Measurements from ENCODE around the gene SAG. TPM values are rescaled to one million over a fixed set of nuclear protein-coding genes. Genes with fewer than 3 reads are reported as not detected.
"Not testable (repeated sequence)": the region's sequence is repeated elsewhere in the genome, so short reads cannot be mapped to it uniquely, and the experiment has no call there.

Gene SAG
- total and polyA plus RNA-seq, 2 experiments from 2014 or later: 0.47 TPM; not detected in 1

- no peaks in the 10 kb centered on the region for H3K4me1 ChIP-seq (ENCODE audit: insufficient read depth)
- no peak overlapping the region for H3K4me2 ChIP-seq
- no peaks in the 10 kb centered on the region for H3K27me3 ChIP-seq
- no peaks in the 10 kb centered on the region for H3K9me2 ChIP-seq (replicated peaks; ENCODE audit: insufficient read depth)
- no peaks in the 10 kb centered on the region for H3K79me2 ChIP-seq
- H3K9me3 ChIP-seq (ENCODE audit: low read depth): no peaks in the 10 kb centered on the region
- no peak overlapping the region for H3K4me3 ChIP-seq
- no peaks in the 10 kb centered on the region for H4K20me1 ChIP-seq (ENCODE audit: insufficient read depth, poor library complexity, severe bottlenecking)
- TF ChIP-seq CTCF (IDR thresholded peaks at IDR 0.05; ENCODE audit: poor library complexity): no peak
- DNase-seq (ENCODE audit: low spot score): no peak
- H3K36me3 ChIP-seq (replicated peaks; ENCODE audit: insufficient read depth, low read depth): no peaks in the 10 kb centered on the region
- no peak overlapping the region for H3K27ac ChIP-seq
- H2AFZ ChIP-seq: no peak overlapping the region
- WGBS (ENCODE audit: low lambda C conversion rate, missing lambda C conversion rate): 93% methylated on average over 15 of the region's 15 CpGs
Observed at GRCh38 chr2:233331536-233331935, 23.9 kb downstream of the SAG start.

- Histone ChIP-seq H3K4me2 (no peak overlapping the region), H3K4me3 (no peak overlapping the region), H3K4me1 (ENCODE audit: insufficient read depth) (no peaks in the 10 kb centered on the region), H3K27ac (no peak overlapping the region), H2AFZ (no peak overlapping the region), H3K79me2 (no peaks in the 10 kb centered on the region), H3K9me3 (ENCODE audit: low read depth) (no peaks in the 10 kb centered on the region), H3K9me2 (replicated peaks; ENCODE audit: insufficient read depth) (no peaks in the 10 kb centered on the region), H3K36me3 (replicated peaks; ENCODE audit: insufficient read depth, low read depth) (no peaks in the 10 kb centered on the region), H3K27me3 (no peaks in the 10 kb centered on the region), H4K20me1 (ENCODE audit: insufficient read depth, poor library complexity, severe bottlenecking) (no peaks in the 10 kb centered on the region)
- DNase-seq (ENCODE audit: low spot score): no peak
- 95% methylated on average over 4 of the region's 4 CpGs for WGBS (ENCODE audit: low lambda C conversion rate, missing lambda C conversion rate)
- TF ChIP-seq CTCF (IDR thresholded peaks at IDR 0.05; ENCODE audit: poor library complexity) (no peak), EZH2phosphoT487 (IDR thresholded peaks at IDR 0.05; ENCODE audit: low read depth, severe bottlenecking, unreplicated experiment) (no peak), EZH2 (IDR thresholded peaks at IDR 0.05; ENCODE audit: borderline replicate concordance) (no peak)
Observed at GRCh38 chr2:233332125-233332524, 24.5 kb downstream of the SAG start.

GRCh38 chr2:233334915-233335314 lies 27.3 kb downstream of the SAG start:
- no peak for DNase-seq (ENCODE audit: low spot score)
- H3K9me2 ChIP-seq (replicated peaks; ENCODE audit: insufficient read depth): no peaks in the 10 kb centered on the region
- H3K9me3 ChIP-seq (ENCODE audit: low read depth): no peaks in the 10 kb centered on the region
- H3K36me3 ChIP-seq (replicated peaks; ENCODE audit: insufficient read depth, low read depth): no peaks in the 10 kb centered on the region
- H3K79me2 ChIP-seq: no peaks in the 10 kb centered on the region
- H3K4me2 ChIP-seq: no peak overlapping the region
- no peak overlapping the region for H3K4me3 ChIP-seq
- 94% methylated on average over 11 of the region's 11 CpGs for WGBS (ENCODE audit: low lambda C conversion rate, missing lambda C conversion rate)
- TF ChIP-seq CTCF (IDR thresholded peaks at IDR 0.05; ENCODE audit: poor library complexity) (no peak), EZH2phosphoT487 (IDR thresholded peaks at IDR 0.05; ENCODE audit: low read depth, severe bottlenecking, unreplicated experiment) (no peak), EZH2 (IDR thresholded peaks at IDR 0.05; ENCODE audit: borderline replicate concordance) (no peak)
- no peak overlapping the region for H2AFZ ChIP-seq
- H3K4me1 ChIP-seq (ENCODE audit: insufficient read depth): no peaks in the 10 kb centered on the region
- H3K27me3 ChIP-seq: no peaks in the 10 kb centered on the region
- no peaks in the 10 kb centered on the region for H4K20me1 ChIP-seq (ENCODE audit: insufficient read depth, poor library complexity, severe bottlenecking)
- H3K27ac ChIP-seq: no peak overlapping the region

- not testable (repeated sequence) for H2AFZ ChIP-seq; H3K9me2 ChIP-seq (replicated peaks; ENCODE audit: insufficient read depth); H3K27me3 ChIP-seq; H3K4me1 ChIP-seq (ENCODE audit: insufficient read depth); H3K4me3 ChIP-seq; H3K27ac ChIP-seq; H3K36me3 ChIP-seq (replicated peaks; ENCODE audit: insufficient read depth, low read depth); H4K20me1 ChIP-seq (ENCODE audit: insufficient read depth, poor library complexity, severe bottlenecking); H3K4me2 ChIP-seq; DNase-seq (ENCODE audit: low spot score); H3K9me3 ChIP-seq (ENCODE audit: low read depth); H3K79me2 ChIP-seq
- WGBS (ENCODE audit: low lambda C conversion rate, missing lambda C conversion rate): 96% methylated on average over 13 of the region's 13 CpGs
Observed at GRCh38 chr2:233336091-233336490, 28.5 kb downstream of the SAG start.

All from hepatocyte (in vitro differentiated cells).